GM23338 (cell line): ENCODE data around the gene GET4. TPM values are rescaled to one million over a fixed set of nuclear protein-coding genes. Genes with fewer than 3 reads are reported as not detected.

Experiments
- ATAC-seq: fragments of 200-7000 bp; cut with Tn5 transposase; 3 replicates; pipeline ENCODE4 v1.9.1; 2020
- DNase-seq: peaks from one replicate; pipeline ENCODE4 v3.0.0-alpha.2; 2015; ENCODE audit warnings: low spot score
- H2AFZ ChIP-seq: fragments of 200-600 bp; sonication (generic); 2 replicates; pipeline ENCODE4 v1.8.0; 2016; ENCODE audit warnings: antibody characterized with exemption, mild to moderate bottlenecking, moderate library complexity
- H3F3A ChIP-seq: fragments of 200-600 bp; sonication (generic); replicated peaks from 2 replicates; pipeline ENCODE4 v1.8.0; 2017; ENCODE audit warnings: antibody characterized with exemption, mixed run types, low read depth
- H3K27ac ChIP-seq: fragments of 200-600 bp; sonication (generic); 2 replicates; pipeline ENCODE4 v1.6.1; 2016; ENCODE audit warnings: low read depth
- H3K27me3 ChIP-seq: fragments of 200-600 bp; sonication (generic); 2 replicates; pipeline ENCODE4 v1.8.0; 2016; ENCODE audit warnings: mild to moderate bottlenecking, mixed run types, moderate library complexity; ENCODE audit not compliant: insufficient read depth
- H3K36me3 ChIP-seq: fragments of 200-600 bp; sonication (generic); 2 replicates; pipeline ENCODE4 v1.8.0; 2016; ENCODE audit warnings: mild to moderate bottlenecking; ENCODE audit not compliant: insufficient read depth
- H3K4me1 ChIP-seq: fragments of 200-600 bp; sonication (generic); 2 replicates; pipeline ENCODE4 v1.8.0; 2016; ENCODE audit warnings: mild to moderate bottlenecking, moderate library complexity; ENCODE audit not compliant: insufficient read depth
- H3K4me2 ChIP-seq: fragments of 200-600 bp; sonication (generic); 2 replicates; pipeline ENCODE4 v1.7.1; 2017; ENCODE audit warnings: mixed run types
- H3K4me3 ChIP-seq: fragments of 200-600 bp; sonication (generic); 2 replicates; pipeline ENCODE4 v1.6.1; 2016; ENCODE audit warnings: mixed run types
- H3K79me2 ChIP-seq: fragments of 200-600 bp; sonication (generic); replicated peaks from 2 replicates; pipeline ENCODE4 v1.8.0; 2017; ENCODE audit warnings: mild to moderate bottlenecking; ENCODE audit not compliant: insufficient read depth
- H3K9me2 ChIP-seq: fragments of 200-600 bp; sonication (generic); 2 replicates; pipeline ENCODE4 v1.8.0; 2017; ENCODE audit not compliant: insufficient read depth
- H4K20me1 ChIP-seq: fragments of 200-600 bp; sonication (generic); replicated peaks from 2 replicates; pipeline ENCODE4 v1.8.0; 2017; ENCODE audit warnings: mild to moderate bottlenecking; ENCODE audit not compliant: insufficient read depth
- H3K27ac Mint-ChIP-seq: 2 replicates; pipeline ENCODE4 v1.8.0; 2020; ENCODE audit warnings: inconsistent platforms, mild to moderate bottlenecking, moderate library complexity, mixed read lengths
- H3K27me3 Mint-ChIP-seq: 3 replicates; pipeline ENCODE4 v1.8.0; 2022; ENCODE audit warnings: low read depth, mild to moderate bottlenecking, moderate library complexity, mixed read lengths, inconsistent platforms; ENCODE audit not compliant: insufficient read depth, poor library complexity
- H3K36me3 Mint-ChIP-seq: 3 replicates; pipeline ENCODE4 v1.8.0; 2021; ENCODE audit warnings: low read depth, mild to moderate bottlenecking, inconsistent platforms, moderate library complexity, mixed read lengths
- H3K4me1 Mint-ChIP-seq: 3 replicates; pipeline ENCODE4 v1.8.0; 2020; ENCODE audit warnings: mild to moderate bottlenecking, inconsistent platforms, mixed read lengths
- H3K4me3 Mint-ChIP-seq: 3 replicates; pipeline ENCODE4 v1.8.0; 2021; ENCODE audit warnings: moderate library complexity, mild to moderate bottlenecking, inconsistent platforms, mixed read lengths
- H3K9me3 Mint-ChIP-seq: 3 replicates; pipeline ENCODE4 v1.8.0; 2020; ENCODE audit warnings: moderate library complexity, mild to moderate bottlenecking, inconsistent platforms, mixed read lengths
- CREB1 ChIP-seq: fragments of 250-450 bp; sonication (Bioruptor Pico); IDR thresholded peaks from 2 replicates; pipeline ENCODE4 v1.5.0; 2020; ENCODE audit warnings: low read depth, mild to moderate bottlenecking, moderate library complexity
- CTCF ChIP-seq, 2 experiments: fragments of 200-600 bp in 1 of 2; sonication (generic) in 1 of 2; conservative IDR thresholded peaks; 2 replicates each; pipeline versions ENCODE4 v1.5.1 to v1.6.1; 2016 to 2017; ENCODE audit warnings: antibody characterized with exemption in 2 of 2, low read depth in 2 of 2, mild to moderate bottlenecking in 2 of 2, moderate library complexity in 1 of 2
- ETS1 ChIP-seq: IDR thresholded peaks from 2 replicates; pipeline ENCODE4 v1.6.1; 2016; ENCODE audit warnings: antibody characterized with exemption
- EZH2 ChIP-seq: fragments of 200-600 bp; sonication (generic); IDR thresholded peaks from one replicate; pipeline ENCODE4 v1.8.0; 2017; ENCODE audit warnings: antibody characterized with exemption, mild to moderate bottlenecking, low read depth; ENCODE audit not compliant: unreplicated experiment
- EZH2phosphoT487 ChIP-seq: fragments of 200-600 bp; sonication (generic); IDR thresholded peaks from one replicate; pipeline ENCODE4 v1.8.1; 2018; ENCODE audit warnings: antibody characterized with exemption; ENCODE audit not compliant: unreplicated experiment
- JUNB ChIP-seq: IDR thresholded peaks from one replicate; pipeline ENCODE4 v1.6.1; 2016; ENCODE audit warnings: antibody characterized with exemption; ENCODE audit not compliant: unreplicated experiment
- NANOG ChIP-seq: IDR thresholded peaks from 2 replicates; pipeline ENCODE4 v1.6.1; 2016; ENCODE audit warnings: antibody characterized with exemption, borderline replicate concordance
- POLR2AphosphoS5 ChIP-seq: IDR thresholded peaks from 2 replicates; pipeline ENCODE4 v1.6.1; 2016; ENCODE audit warnings: antibody characterized with exemption, low read depth
- REST ChIP-seq: IDR thresholded peaks from one replicate; pipeline ENCODE4 v1.6.1; 2018; ENCODE audit warnings: antibody characterized with exemption; ENCODE audit not compliant: unreplicated experiment
- STAT1 ChIP-seq: IDR thresholded peaks from one replicate; pipeline ENCODE4 v1.6.1; 2016; ENCODE audit warnings: antibody characterized with exemption; ENCODE audit not compliant: unreplicated experiment
- ZNF114 ChIP-seq: fragments of 250-450 bp; sonication (Bioruptor Pico); IDR thresholded peaks from 2 replicates; pipeline ENCODE4 v1.5.0; 2020; ENCODE audit warnings: mild to moderate bottlenecking, moderate library complexity
- ZNF331 ChIP-seq: fragments of 250-450 bp; sonication (Bioruptor Pico); IDR thresholded peaks from 2 replicates; pipeline ENCODE4 v1.5.0; 2020; ENCODE audit warnings: low read depth, mild to moderate bottlenecking, moderate library complexity
- ZNF462 ChIP-seq: fragments of 250-450 bp; sonication (Bioruptor Pico); IDR thresholded peaks from 2 replicates; pipeline ENCODE4 v1.5.0; 2020; ENCODE audit warnings: mild to moderate bottlenecking, moderate library complexity
- polyA plus RNA-seq: library from polyadenylated mRNA; unstranded; fragments of >200 nt; fragmentation: Nextera tagmentation; extraction: Ambion mirVana; gene quantifications from 2 replicates; pipeline ENCODE4 v1.2.1, GENCODE V29; 2016
- total RNA-seq: library from RNA; depleted of rRNA; stranded (reverse); fragments of >200 nt; shearing (Covaris generic); gene quantifications from 2 replicates; pipeline ENCODE4 v1.2.3, GENCODE V29; 2014

The GET4 gene
- total and polyA plus RNA-seq, 2 experiments from 2014 or later, result 48.0 to 79.1 TPM

- no peak overlapping the region for H3K4me3 ChIP-seq
- H2AFZ ChIP-seq, result no peak overlapping the region
- H4K20me1 ChIP-seq, result peaks cover 52% of the 10 kb centered on the region
- ATAC-seq (no peak), DNase-seq (no peak)
- H3F3A ChIP-seq, result peaks cover 6% of the 10 kb centered on the region
- no peak for TF ChIP-seq ZNF331 (CRISPR knock-in tag)
- TF ChIP-seq CTCF (conservative IDR thresholded peaks at IDR 0.05; ENCODE audit: low read depth in 2 of 2), result no peak
- TF ChIP-seq CREB1 (CRISPR knock-in tag), result no peak
- no peak for TF ChIP-seq EZH2
- TF ChIP-seq ZNF462 (CRISPR knock-in tag), result no peak
- no peak for TF ChIP-seq EZH2phosphoT487
- TF ChIP-seq NANOG, result no peak
- TF ChIP-seq ZNF114, result no peak
- no peak for TF ChIP-seq ETS1
- no peak for TF ChIP-seq STAT1
- TF ChIP-seq JUNB, result no peak
- TF ChIP-seq POLR2AphosphoS5, result no peak
- TF ChIP-seq REST, result no peak
- Mint-ChIP-seq H3K27ac (no peak overlapping the region), H3K27me3 (peaks cover 2% of the 10 kb centered on the region), H3K4me3 (no peak overlapping the region), H3K4me1 (peaks cover 22% of the 10 kb centered on the region), H3K36me3 (peaks cover 17% of the 10 kb centered on the region), H3K9me3 (no peaks in the 10 kb centered on the region; the same call in 2 of the 3 replicates)
- H3K9me2 ChIP-seq, result no peaks in the 10 kb centered on the region
- H3K27me3 ChIP-seq, result no peaks in the 10 kb centered on the region
- H3K4me1 ChIP-seq, result peaks cover 5% of the 10 kb centered on the region; the same call in 1 of the 2 replicates
- H3K79me2 ChIP-seq, result peaks cover 85% of the 10 kb centered on the region
- H3K27ac ChIP-seq, result no peak overlapping the region
- H3K36me3 ChIP-seq, result no peaks in the 10 kb centered on the region; the same call in 1 of the 2 replicates
- no peak overlapping the region for H3K4me2 ChIP-seq
Observed at GRCh38 chr7:880450-880849, 4.1 kb downstream of the GET4 start.
